Activated T-cell treated with anti-CD3 and anti-CD28 coated beads for 24 hours (primary cell): ENCODE data around the gene EXOSC10.

Source experiments
- DNase-seq: peaks from one replicate; pipeline ENCODE4 v3.0.0-alpha.2; 2020; ENCODE audit warnings: low read depth

EXOSC10 gene

DNA sequence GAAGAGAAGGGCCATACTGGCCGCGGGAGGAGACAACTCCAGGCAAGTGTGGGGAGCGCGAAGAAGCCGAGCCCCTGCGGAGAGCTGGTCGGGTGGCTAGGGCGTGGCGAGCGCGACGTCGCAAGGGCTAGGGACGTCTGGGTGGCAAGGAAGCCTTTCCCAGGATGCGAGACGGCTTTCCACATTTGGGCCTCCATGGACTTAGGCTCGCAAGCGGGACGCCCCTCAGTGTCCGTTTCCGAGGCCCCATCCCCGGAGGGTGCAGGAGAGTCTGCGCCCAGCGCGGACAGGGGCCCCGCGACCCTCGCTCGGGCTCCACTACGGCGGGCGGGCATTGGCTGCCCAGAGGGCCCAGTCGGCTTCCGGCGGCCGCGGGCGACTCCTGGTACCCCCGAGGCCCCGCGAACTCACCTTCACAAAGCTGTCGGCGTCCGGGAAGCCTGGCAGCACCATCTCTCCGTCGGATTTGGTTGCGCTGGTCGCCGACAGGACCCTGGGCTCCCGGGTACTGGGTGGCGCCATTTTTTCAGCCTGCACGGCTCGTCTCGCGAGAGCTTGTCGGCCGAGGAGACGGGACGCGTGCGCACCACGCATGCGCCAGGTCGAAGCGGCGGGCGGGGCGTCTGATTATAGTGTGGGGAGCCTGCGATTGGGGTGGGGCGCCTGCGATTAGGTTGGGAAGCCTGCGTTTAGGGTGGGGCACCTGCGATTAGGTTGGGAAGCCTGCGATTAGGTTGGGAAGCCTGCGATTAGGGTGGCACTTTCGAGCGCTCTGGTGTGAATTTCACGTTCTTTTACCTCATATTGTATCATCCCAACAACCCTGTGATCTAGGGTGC lies at the start of gene EXOSC10:
Gene EXOSC10 (minus strand): TSS at position 560 of the 839 bp plus-strand sequence. CDS start 38 bp downstream, at position 522.
- peak; percentile 93 for DNase-seq

DNA sequence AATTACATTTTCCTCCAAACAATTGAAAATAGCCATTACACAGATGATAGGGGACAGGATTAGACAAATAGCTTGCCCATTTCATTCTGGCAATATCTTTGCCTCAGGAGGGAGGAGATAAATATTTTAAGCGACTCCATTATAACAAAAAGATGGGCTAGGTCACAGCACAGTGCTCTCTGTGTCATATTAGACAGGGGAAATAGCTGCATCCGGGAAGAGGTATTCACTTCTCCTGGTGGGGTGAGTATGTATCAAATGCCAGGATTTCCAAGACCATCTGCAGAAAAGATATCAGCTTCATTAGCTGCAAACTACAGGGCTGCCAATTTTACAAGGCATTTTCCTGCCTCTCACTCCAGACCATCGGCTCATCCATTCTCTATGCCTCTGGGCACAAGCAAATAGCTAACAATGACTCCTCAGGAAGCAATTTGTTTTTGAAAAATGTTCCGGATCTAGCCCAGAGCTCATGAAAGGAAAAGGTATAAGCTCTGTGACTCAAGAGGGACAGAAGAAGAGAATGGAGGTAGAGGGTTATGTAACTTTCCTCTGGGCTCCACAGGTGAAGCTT lies 47.6 kb upstream of the EXOSC10 start:
- no peak for DNase-seq

DNA sequence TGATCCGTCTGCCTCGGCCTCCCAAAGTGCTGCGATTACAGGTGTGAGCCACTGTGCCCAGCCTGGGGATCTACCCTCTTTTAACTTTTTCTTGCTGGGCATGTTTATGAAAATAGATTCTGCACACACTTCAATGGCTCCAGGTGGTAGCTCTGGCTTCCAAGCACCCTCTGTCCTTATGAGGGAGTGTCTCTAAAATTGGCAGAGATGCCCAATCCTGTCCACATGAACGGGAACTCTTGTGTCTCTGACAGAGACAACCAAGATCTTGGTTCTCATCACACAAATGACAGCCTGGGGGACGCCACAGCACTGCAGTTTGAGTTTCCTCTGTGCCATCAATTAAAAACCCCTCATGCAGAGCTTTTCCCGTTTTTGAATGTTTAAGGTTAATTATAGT lies 46.1 kb upstream of the EXOSC10 start:
- no peak for DNase-seq

GRCh38 chr1:11144570-11145256 lies 45.0 kb upstream of the EXOSC10 start:
- no peak for DNase-seq

GRCh38 chr1:11143907-11144306 lies 44.2 kb upstream of the EXOSC10 start:
- DNase-seq: no peak

GRCh38 chr1:11143401-11143800 lies 43.7 kb upstream of the EXOSC10 start:
- DNase-seq: no peak

- no peak for DNase-seq
These were observed 43.1 kb upstream of the EXOSC10 start for GRCh38 chr1:11142618-11143391.

DNA sequence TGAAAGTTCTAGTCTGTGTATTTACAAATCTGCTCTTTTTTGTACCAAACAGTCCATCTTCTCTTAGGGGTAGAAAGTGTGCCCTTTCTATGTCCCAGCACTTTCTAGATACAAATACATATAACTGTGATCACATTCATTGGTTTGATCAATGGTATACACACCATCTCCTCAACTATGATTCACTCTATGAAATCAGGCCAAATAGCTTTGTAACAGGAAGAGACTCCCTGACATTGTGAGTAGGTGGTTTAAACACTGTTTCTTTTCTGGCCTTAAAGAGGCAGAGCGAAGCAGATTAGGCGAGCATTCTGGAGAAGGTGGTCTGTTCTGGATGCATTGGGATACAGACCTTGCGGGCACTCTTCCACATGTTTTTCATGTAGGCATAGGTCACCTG lies 39.3 kb upstream of the EXOSC10 start:
- DNase-seq: no peak

DNA sequence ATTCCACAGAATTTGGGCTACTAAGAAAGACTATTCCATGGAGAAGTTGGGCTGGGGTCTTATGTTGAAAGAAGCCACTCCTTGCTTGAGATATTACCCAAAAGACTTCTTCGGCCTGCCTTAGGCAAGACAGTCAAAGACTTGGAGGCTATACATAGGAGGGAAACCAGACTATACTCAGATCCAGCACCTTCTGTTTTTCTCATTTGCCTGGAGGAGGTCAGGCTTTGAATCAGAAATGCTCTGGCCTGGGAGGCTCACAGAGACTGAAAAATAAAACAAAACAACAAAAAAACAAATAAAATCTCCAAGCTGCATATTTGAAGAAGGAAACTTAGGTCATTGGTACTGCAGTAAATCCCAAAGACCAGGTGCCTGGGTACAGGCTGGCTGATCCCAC lies 38.4 kb upstream of the EXOSC10 start:
- no peak for DNase-seq

- no peak for DNase-seq
These were observed 35.2 kb upstream of the EXOSC10 start for GRCh38 chr1:11134898-11135266.

- no peak for DNase-seq
These were observed 34.7 kb upstream of the EXOSC10 start for GRCh38 chr1:11134251-11134897.

- no peak for DNase-seq
These were observed 33.1 kb upstream of the EXOSC10 start for GRCh38 chr1:11132563-11133293.

DNA sequence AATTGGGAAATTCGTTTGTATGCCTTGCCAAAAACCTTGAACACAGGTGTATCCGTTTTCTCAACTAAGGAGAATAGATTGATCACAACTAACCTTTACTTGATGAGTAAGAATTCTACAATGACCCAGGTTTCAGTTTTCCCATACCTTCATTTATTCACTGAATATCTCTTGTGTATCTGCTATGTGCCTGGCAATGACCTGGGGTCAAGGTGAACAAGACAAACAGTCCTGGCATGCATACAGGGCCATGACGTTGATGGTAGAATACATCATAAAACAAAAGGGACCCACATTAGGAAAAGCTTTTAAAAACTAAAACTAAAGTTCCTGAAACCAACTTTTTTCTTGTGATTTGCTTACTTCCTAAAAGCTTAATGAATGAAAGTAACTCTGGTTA lies 32.1 kb upstream of the EXOSC10 start:
- no peak for DNase-seq

DNA sequence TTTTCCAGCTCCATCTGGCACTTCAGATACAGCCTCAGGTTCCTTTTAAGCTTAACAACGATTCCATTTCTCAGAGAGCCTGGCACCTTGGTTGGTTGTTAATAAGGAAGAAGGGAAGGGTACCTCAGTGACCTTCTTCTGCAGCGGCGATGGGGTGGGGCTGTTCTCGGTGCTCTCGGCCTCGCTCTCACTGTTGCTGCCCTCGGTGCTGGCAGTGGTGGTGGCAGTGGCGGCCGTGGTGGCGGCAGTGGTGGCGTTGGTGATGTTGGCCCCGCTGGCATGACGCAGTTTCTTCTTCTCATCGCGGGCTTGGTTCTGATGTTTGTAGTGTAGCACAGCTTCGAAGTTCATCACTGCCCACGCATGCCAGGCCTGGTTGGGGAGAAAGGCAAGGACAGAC lies 30.7 kb upstream of the EXOSC10 start:
- no peak for DNase-seq

DNA sequence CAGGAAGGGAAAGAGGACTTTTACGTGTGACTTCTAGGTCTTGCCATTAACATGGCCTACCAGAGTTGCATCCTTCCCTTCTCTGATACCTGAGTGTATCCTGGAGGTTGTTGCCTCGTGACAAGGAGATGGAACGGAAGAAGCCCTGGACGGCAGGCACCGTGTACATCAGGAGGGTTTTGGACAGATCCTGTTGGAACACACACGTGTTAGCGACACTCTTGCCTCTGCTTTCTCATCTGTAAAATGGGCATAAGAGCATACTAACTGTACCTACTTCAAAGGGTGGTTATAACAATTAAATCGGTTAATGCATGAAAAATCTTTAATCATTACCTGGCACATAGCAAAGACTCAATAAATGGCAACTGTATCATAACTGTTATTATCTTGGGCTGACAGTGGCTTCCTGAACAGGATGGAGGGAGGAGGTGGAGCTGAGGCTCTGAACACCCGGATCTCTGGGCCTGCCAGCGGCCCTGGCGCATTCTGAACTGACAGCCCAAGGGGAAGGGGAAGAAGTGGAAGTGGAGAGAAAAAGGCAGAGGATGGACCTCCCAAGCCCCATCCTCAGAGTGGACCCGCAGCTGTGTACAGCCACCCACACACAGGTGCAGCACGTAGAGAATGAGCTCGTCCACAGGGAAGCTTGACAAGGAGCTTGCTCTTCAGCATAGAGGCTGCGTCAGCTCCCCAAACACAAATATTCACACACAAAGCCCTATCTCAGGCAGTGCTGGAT lies 30.2 kb upstream of the EXOSC10 start:
- DNase-seq: no peak

DNA sequence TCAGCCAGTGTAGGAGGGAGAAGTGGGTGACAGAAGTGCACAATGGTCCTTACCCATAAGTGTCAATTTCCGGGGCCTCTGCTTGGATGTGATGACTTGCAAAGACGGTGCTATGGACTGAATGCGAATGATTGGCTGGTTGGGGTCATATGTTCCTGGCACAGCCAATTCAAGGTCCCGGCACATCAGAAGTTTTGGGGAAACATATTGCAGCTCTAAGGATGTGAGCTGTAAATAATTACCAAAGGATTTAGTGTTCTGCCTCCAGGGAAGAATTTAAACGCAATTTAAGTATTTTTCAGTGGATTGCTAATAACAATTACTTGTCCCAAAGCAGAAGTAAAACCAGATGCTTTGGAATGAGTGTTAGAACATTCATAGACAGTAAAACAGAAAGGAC lies 26.9 kb upstream of the EXOSC10 start:
- no peak for DNase-seq

DNA sequence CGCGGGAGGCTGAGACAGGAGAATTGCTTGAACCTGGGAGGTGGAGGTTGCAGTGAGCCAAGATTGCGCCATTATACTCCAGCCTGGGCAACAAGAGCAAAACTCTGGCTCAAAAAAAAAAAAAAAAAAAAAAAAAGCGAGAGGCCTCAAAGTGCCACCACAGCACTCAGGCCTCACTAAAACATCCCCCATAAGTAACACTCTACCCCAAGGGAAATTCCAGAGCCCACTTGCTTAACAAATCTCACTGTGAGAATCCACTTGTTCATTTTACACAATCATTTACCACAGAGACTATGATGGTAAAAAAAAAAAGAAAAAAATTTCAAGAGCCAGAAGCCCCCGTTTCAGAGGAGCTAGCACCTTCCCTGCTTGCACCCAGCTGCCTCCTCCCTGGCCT lies 26.3 kb upstream of the EXOSC10 start:
- no peak for DNase-seq

GRCh38 chr1:11124965-11125364 lies 25.3 kb upstream of the EXOSC10 start:
- no peak for DNase-seq

DNA sequence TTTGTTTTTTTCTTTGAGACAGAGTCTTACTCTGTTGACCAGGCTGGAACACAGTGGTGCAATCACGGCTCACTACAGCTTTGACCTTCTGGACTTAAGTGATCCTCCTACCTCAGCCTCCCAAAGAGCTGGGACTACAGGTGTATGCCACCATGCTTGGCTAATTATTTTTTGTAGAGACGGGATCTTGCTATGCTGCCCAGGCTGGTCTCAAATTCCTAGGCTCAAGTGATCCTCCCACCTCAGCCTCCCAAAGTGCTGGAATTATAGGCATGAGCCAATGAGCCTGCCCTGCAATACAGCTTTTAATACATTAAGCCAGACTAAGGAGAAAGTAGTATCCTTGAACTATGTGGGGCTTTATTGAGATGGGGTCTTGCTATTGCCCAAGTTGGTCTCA lies 16.6 kb upstream of the EXOSC10 start:
- no peak for DNase-seq

- no peak for DNase-seq
These were observed 15.3 kb upstream of the EXOSC10 start for GRCh38 chr1:11114966-11115365.
